Measurements from ENCODE around the gene PPP2R2C.

The PPP2R2C gene

DNA sequence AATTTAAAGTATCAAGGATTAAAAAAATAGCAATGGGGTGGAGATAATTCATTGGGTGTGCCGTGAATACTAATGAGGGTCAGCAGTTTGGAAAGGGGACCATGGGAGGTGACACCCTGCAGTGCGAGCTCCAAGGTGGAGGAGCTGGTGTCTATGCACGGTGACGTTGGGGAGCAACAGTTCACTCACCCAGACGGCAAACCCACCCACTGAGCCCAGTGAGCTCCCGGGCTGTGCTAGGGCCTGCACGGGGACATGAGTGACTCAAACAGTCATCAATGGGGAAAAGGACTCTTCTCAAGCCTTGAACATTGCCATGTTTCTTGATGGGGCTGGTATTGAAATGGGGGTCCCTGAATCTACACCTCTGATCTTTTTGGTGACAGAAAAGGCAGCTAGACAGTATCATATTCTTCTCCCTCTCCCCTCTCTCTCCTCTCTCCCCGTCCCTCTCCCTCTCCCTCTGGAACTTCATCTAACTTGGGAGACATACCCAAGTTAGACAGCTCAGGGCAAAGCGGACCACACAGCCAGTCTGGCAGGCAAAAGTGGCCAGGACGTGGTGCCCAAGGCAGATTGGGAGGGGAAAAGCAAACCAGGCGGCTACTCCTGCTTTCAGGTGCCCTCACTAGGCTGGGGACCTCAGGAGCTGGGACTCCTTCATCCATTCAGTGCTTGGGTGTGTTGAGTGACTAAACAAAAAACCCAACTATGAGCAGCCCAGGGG is 26.3 kb upstream of the PPP2R2C start:
- no peak overlapping the region for H2AFZ ChIP-seq (ENCODE audit: low read depth, low read length)
- no peaks in the 10 kb centered on the region for H3K9me3 ChIP-seq (ENCODE audit: insufficient read depth, low read length, severe bottlenecking)
- ATAC-seq (ENCODE audit: insufficient read depth, low read depth) (no peak), DNase-seq (no peak)
- H3K27me3 ChIP-seq (ENCODE audit: insufficient read depth, low read length, poor library complexity): peaks cover 3% of the 10 kb centered on the region
- no peak overlapping the region for H3K9ac ChIP-seq (ENCODE audit: low read depth, low read length)
- H4K20me1 ChIP-seq (ENCODE audit: insufficient read depth, low read length): no peaks in the 10 kb centered on the region
- no peak for TF ChIP-seq EZH2 (IDR thresholded peaks at IDR 0.05; ENCODE audit: borderline replicate concordance, low read depth, low read length, severe bottlenecking)
- TF ChIP-seq, protein P1, sequence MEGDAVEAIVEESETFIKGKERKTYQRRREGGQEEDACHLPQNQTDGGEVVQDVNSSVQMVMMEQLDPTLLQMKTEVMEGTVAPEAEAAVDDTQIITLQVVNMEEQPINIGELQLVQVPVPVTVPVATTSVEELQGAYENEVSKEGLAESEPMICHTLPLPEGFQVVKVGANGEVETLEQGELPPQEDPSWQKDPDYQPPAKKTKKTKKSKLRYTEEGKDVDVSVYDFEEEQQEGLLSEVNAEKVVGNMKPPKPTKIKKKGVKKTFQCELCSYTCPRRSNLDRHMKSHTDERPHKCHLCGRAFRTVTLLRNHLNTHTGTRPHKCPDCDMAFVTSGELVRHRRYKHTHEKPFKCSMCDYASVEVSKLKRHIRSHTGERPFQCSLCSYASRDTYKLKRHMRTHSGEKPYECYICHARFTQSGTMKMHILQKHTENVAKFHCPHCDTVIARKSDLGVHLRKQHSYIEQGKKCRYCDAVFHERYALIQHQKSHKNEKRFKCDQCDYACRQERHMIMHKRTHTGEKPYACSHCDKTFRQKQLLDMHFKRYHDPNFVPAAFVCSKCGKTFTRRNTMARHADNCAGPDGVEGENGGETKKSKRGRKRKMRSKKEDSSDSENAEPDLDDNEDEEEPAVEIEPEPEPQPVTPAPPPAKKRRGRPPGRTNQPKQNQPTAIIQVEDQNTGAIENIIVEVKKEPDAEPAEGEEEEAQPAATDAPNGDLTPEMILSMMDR (IDR thresholded peaks at IDR 0.05; ENCODE audit: borderline replicate concordance, extremely low read depth, low read length, poor library complexity, severe bottlenecking): no peak
- no peak overlapping the region for H3K27ac ChIP-seq (ENCODE audit: low read length)
- no peaks in the 10 kb centered on the region for H3K36me3 ChIP-seq (ENCODE audit: insufficient read depth, low read length)
- H3K79me2 ChIP-seq (ENCODE audit: insufficient read depth, low read length): no peaks in the 10 kb centered on the region
- no peak overlapping the region for H3K4me2 ChIP-seq (ENCODE audit: insufficient read depth, low read length)
- H3K4me1 ChIP-seq (ENCODE audit: insufficient read depth, low read length): no peaks in the 10 kb centered on the region
- no peak overlapping the region for H3K4me3 ChIP-seq (ENCODE audit: low read depth in 1 of 2, low read length in 2 of 2)

DNA sequence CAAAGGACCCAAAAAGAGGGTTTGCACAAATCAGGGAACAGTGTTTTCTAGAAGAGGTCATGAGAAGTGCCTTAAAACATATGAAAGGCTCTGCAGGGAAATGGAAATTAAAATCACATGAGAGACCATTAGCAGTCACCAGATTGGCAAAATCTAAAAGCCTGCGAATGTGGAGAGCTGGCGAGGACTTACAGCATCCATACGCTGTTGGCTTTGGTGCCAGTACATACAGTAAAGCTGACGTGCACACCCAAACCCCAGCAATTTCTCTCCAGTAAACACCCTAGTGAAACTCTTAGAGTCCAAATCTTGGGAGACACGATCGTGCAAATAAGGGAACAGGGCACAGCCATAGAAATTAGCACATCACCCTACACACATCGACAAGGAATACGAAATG is 25.4 kb upstream of the PPP2R2C start:
- TF ChIP-seq EZH2 (IDR thresholded peaks at IDR 0.05; ENCODE audit: borderline replicate concordance, low read depth, low read length, severe bottlenecking): no peak
- TF ChIP-seq, protein P1 (IDR thresholded peaks at IDR 0.05; ENCODE audit: borderline replicate concordance, extremely low read depth, low read length, poor library complexity, severe bottlenecking): no peak
- Histone ChIP-seq H3K9me3 (ENCODE audit: insufficient read depth, low read length, severe bottlenecking) (no peaks in the 10 kb centered on the region), H3K4me2 (ENCODE audit: insufficient read depth, low read length) (no peak overlapping the region), H3K79me2 (ENCODE audit: insufficient read depth, low read length) (no peaks in the 10 kb centered on the region), H3K36me3 (ENCODE audit: insufficient read depth, low read length) (no peaks in the 10 kb centered on the region), H4K20me1 (ENCODE audit: insufficient read depth, low read length) (no peaks in the 10 kb centered on the region), H3K4me1 (ENCODE audit: insufficient read depth, low read length) (no peaks in the 10 kb centered on the region), H3K27ac (ENCODE audit: low read length) (no peak overlapping the region), H2AFZ (ENCODE audit: low read depth, low read length) (no peak overlapping the region), H3K4me3 (ENCODE audit: low read depth in 1 of 2, low read length in 2 of 2) (no peak overlapping the region), H3K27me3 (ENCODE audit: insufficient read depth, low read length, poor library complexity) (peaks cover 3% of the 10 kb centered on the region), H3K9ac (ENCODE audit: low read depth, low read length) (no peak overlapping the region)
- ATAC-seq (ENCODE audit: insufficient read depth, low read depth): no peak
- DNase-seq: no peak

DNA sequence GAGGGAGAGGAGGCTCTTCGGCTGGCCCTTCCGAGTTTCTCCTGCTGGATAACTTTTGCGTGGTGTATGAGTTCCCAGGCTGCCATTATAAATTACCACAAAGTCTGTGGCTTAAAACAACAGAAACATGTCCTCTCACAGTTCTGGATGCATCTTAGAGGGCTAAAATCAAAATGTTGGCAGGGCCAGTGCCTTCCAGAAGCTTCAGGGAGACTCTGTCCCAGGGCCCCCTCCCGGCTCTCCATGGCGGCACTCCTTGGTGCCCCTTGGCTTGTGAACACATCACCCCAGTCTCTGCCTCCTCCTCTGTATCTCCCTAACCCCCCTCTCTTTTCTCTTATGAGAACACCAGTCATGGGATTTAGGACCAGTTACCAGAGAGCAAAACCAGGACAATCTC is 23.3 kb upstream of the PPP2R2C start:
- Histone ChIP-seq H2AFZ (ENCODE audit: low read depth, low read length) (no peak overlapping the region), H3K27ac (ENCODE audit: low read length) (no peak overlapping the region), H3K9me3 (ENCODE audit: insufficient read depth, low read length, severe bottlenecking) (no peaks in the 10 kb centered on the region), H3K9ac (ENCODE audit: low read depth, low read length) (no peak overlapping the region), H4K20me1 (ENCODE audit: insufficient read depth, low read length) (no peaks in the 10 kb centered on the region), H3K27me3 (ENCODE audit: insufficient read depth, low read length, poor library complexity) (peaks cover 3% of the 10 kb centered on the region), H3K36me3 (ENCODE audit: insufficient read depth, low read length) (no peaks in the 10 kb centered on the region), H3K4me2 (ENCODE audit: insufficient read depth, low read length) (no peak overlapping the region), H3K4me3 (ENCODE audit: low read depth in 1 of 2, low read length in 2 of 2) (no peak overlapping the region), H3K4me1 (ENCODE audit: insufficient read depth, low read length) (no peaks in the 10 kb centered on the region), H3K79me2 (ENCODE audit: insufficient read depth, low read length) (no peaks in the 10 kb centered on the region)
- no peak for ATAC-seq (ENCODE audit: insufficient read depth, low read depth)
- no peak for TF ChIP-seq EZH2 (IDR thresholded peaks at IDR 0.05; ENCODE audit: borderline replicate concordance, low read depth, low read length, severe bottlenecking)
- TF ChIP-seq, protein P1 (IDR thresholded peaks at IDR 0.05; ENCODE audit: borderline replicate concordance, extremely low read depth, low read length, poor library complexity, severe bottlenecking): no peak
- no peak for DNase-seq
